Neural crest cell (in vitro differentiated cells): ENCODE data around the gene SURF1. TPM values are rescaled to one million over a fixed set of nuclear protein-coding genes. Genes with fewer than 3 reads are reported as not detected.

Source experiments
- DNase-seq: peaks from one replicate; pipeline ENCODE4 v3.0.0; 2021; ENCODE audit warnings: low read depth, mixed read lengths, low spot score
- H3K27ac Mint-ChIP-seq: one replicate; pipeline ENCODE4 v1.8.0; 2021; ENCODE audit warnings: mild to moderate bottlenecking, mixed read lengths; ENCODE audit not compliant: unreplicated experiment
- H3K27me3 Mint-ChIP-seq: 2 replicates; pipeline ENCODE4 v1.8.0; 2021; ENCODE audit warnings: low read depth, mild to moderate bottlenecking, mixed read lengths
- H3K36me3 Mint-ChIP-seq: 2 replicates; pipeline ENCODE4 v1.8.0; 2021; ENCODE audit warnings: low read depth, mild to moderate bottlenecking, mixed read lengths
- H3K4me1 Mint-ChIP-seq: 2 replicates; pipeline ENCODE4 v1.8.0; 2021; ENCODE audit warnings: mixed read lengths
- H3K4me3 Mint-ChIP-seq: one replicate; pipeline ENCODE4 v1.8.0; 2021; ENCODE audit warnings: mild to moderate bottlenecking, mixed read lengths
- H3K9me3 Mint-ChIP-seq: 2 replicates; pipeline ENCODE4 v1.8.0; 2021; ENCODE audit warnings: mixed read lengths
- total RNA-seq: library from RNA; stranded (reverse); gene quantifications from 2 replicates; pipeline ENCODE4 v1.2.1, GENCODE V29; 2021
- TF ChIP-seq, protein P1 (sequence below): fragments of 200-600 bp; sonication (generic); conservative IDR thresholded peaks from 2 replicates; pipeline ENCODE4 v1.5.0; 2021; ENCODE audit warnings: antibody characterized with exemption, mild to moderate bottlenecking

The SURF1 gene
- total RNA-seq, 1 donor from 2014 or later = 32.1 TPM

DNA sequence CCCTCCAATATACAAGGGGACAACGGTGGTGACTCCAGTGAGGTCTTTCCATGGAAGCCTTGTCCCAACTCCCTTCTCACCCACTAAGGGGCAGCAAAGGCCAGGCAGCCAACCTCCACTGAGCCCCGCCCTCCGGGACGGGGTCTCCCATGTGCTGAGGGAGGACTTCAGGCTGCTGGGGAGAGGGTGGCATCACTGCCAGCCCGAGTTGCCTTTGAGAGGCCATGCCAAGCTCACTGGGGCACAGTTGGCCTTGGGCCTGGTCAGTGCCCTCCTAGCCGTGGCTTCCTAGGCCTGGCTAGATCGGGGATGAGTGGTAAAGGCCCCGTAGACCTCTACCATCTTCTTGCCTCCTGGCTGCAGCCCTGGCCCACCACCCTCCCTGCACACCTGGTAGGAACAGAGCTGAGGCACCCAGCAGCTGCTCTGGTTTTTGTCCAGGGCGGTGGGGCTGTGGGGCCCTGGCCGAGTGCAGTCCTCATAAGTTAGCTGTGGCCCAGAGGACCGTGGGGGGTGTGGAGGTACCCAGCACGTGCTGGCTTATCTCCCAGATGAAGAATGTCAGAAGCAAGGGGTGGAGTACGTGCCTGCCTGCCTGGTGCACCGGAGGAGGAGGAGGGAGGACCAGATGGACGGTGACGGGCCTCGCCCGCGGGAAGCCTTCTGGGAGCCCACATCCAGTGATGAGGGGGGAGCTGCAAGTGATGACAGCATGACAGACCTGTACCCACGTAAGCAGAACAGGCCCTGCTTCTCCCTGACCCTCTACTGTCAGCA is 3.3 kb upstream of the SURF1 start:
- peaks cover 8% of the 10 kb centered on the region for H3K27me3 Mint-ChIP-seq
- H3K27ac Mint-ChIP-seq = peak overlapping the region; percentile 67
- H3K36me3 Mint-ChIP-seq = peaks cover 6% of the 10 kb centered on the region
- TF ChIP-seq, protein P1, sequence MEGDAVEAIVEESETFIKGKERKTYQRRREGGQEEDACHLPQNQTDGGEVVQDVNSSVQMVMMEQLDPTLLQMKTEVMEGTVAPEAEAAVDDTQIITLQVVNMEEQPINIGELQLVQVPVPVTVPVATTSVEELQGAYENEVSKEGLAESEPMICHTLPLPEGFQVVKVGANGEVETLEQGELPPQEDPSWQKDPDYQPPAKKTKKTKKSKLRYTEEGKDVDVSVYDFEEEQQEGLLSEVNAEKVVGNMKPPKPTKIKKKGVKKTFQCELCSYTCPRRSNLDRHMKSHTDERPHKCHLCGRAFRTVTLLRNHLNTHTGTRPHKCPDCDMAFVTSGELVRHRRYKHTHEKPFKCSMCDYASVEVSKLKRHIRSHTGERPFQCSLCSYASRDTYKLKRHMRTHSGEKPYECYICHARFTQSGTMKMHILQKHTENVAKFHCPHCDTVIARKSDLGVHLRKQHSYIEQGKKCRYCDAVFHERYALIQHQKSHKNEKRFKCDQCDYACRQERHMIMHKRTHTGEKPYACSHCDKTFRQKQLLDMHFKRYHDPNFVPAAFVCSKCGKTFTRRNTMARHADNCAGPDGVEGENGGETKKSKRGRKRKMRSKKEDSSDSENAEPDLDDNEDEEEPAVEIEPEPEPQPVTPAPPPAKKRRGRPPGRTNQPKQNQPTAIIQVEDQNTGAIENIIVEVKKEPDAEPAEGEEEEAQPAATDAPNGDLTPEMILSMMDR = peak; percentile 50
- H3K4me1 Mint-ChIP-seq = peaks cover 19% of the 10 kb centered on the region
- DNase-seq = no peak
- H3K9me3 Mint-ChIP-seq = no peaks in the 10 kb centered on the region
- peak overlapping the region; percentile 85 for H3K4me3 Mint-ChIP-seq

DNA sequence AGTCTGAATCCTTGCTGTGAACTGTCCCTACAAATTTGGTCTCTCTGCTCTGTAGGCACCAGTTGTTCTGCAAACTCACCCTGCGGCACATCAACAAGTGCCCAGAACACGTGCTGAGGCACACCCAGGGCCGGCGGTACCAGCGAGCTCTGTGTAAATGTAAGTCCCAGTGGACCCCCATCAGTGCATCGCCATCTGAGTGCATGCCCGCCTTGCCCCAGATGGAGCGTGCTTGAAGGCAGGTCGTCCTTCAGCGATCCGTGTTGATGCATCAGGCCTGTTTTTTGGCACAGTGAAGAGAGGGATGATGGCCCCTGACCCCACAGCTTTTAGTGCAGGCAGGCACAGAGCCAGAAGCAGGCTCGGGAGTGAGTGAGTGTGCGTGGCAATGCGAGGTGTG is 1.4 kb upstream of the SURF1 start:
- Mint-ChIP-seq H3K27me3 (peaks cover 8% of the 10 kb centered on the region), H3K4me1 (peaks cover 21% of the 10 kb centered on the region), H3K4me3 (peak overlapping the region; percentile 85), H3K9me3 (no peaks in the 10 kb centered on the region), H3K36me3 (peaks cover 7% of the 10 kb centered on the region), H3K27ac (peak overlapping the region; percentile 43)
- DNase-seq = no peak
- TF ChIP-seq, protein P1 = no peak

DNA sequence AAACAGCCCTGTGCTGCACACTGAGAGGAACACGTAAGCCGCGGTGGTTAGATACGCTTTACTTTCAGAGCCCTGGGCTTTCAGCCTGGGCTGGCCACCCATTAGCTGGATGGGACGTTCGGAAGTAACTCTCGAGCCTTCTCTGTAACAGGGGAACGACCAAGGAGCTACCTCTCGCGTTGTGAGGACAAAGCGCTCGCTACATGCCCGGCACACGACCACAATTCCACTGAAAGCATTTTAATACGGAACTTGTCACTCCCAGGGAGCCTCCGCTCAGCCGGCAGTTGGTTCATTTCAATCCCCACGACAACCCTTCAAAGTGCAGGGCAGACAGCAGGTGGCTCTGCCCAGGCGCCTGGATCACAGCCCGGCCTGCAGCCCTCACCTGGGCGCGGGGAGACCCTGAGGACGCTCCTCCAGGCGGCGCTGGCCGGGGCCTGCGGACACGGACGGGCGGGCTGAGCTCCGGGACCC is 368 bp downstream of the SURF1 start:
- DNase-seq = no peak
- Mint-ChIP-seq H3K9me3 (no peaks in the 10 kb centered on the region), H3K4me1 (peaks cover 21% of the 10 kb centered on the region), H3K27me3 (peaks cover 8% of the 10 kb centered on the region), H3K36me3 (peaks cover 18% of the 10 kb centered on the region), H3K4me3 (peak overlapping the region; percentile 96), H3K27ac (peak overlapping the region; percentile 71)
- TF ChIP-seq, protein P1 = no peak

- no peaks in the 10 kb centered on the region for H3K9me3 Mint-ChIP-seq
- peaks cover 22% of the 10 kb centered on the region for H3K36me3 Mint-ChIP-seq
- H3K4me3 Mint-ChIP-seq = peak overlapping the region; percentile 96
- peak overlapping the region; percentile 50 for H3K27ac Mint-ChIP-seq
- TF ChIP-seq, protein P1 = no peak
- H3K4me1 Mint-ChIP-seq = peaks cover 25% of the 10 kb centered on the region
- no peak for DNase-seq
- peaks cover 8% of the 10 kb centered on the region for H3K27me3 Mint-ChIP-seq
Measured at GRCh38 chr9:133354766-133355165, 1.5 kb downstream of the SURF1 start.

GRCh38 chr9:133353548-133353947 is 2.7 kb downstream of the SURF1 start:
- Mint-ChIP-seq H3K4me3 (peak overlapping the region; percentile 96), H3K9me3 (no peaks in the 10 kb centered on the region), H3K27me3 (peaks cover 5% of the 10 kb centered on the region), H3K4me1 (peaks cover 38% of the 10 kb centered on the region), H3K27ac (no peak overlapping the region), H3K36me3 (peaks cover 33% of the 10 kb centered on the region)
- TF ChIP-seq, protein P1 = no peak
- DNase-seq = no peak
